Mesothelial cell of epicardium (in vitro differentiated cells): ENCODE results near the gene AADAC. TPM values are rescaled to one million over a fixed set of nuclear protein-coding genes. Genes with fewer than 3 reads are reported as not detected.
"Not testable (repeated sequence)": the region's sequence is repeated elsewhere in the genome, so short reads cannot be mapped to it uniquely, and the experiment has no call there.

Experiments
- DNase-seq, 2 experiments: peaks; one replicate each; pipeline ENCODE4 v3.0.0; 2021; ENCODE audit warnings: low spot score in 2 of 2; ENCODE audit not compliant: unreplicated experiment in 2 of 2
- H3K27ac Mint-ChIP-seq: 2 replicates; pipeline ENCODE4 v1.8.0; 2021; ENCODE audit warnings: mixed read lengths
- H3K27me3 Mint-ChIP-seq: 2 replicates; pipeline ENCODE4 v1.8.0; 2021; ENCODE audit warnings: low read depth, mixed read lengths
- H3K36me3 Mint-ChIP-seq: 2 replicates; pipeline ENCODE4 v1.8.0; 2021; ENCODE audit warnings: mixed read lengths
- H3K4me1 Mint-ChIP-seq: 2 replicates; pipeline ENCODE4 v1.8.0; 2021; ENCODE audit warnings: mixed read lengths
- H3K4me3 Mint-ChIP-seq: 2 replicates; pipeline ENCODE4 v1.8.0; 2021; ENCODE audit warnings: mild to moderate bottlenecking, moderate library complexity, mixed read lengths
- H3K9me3 Mint-ChIP-seq: 2 replicates; pipeline ENCODE4 v1.8.0; 2021; ENCODE audit warnings: mixed read lengths
- total RNA-seq: library from RNA; stranded (reverse); gene quantifications from 3 replicates; pipeline ENCODE4 v1.2.1, GENCODE V29; 2021
- TF ChIP-seq, protein P1 (sequence below): fragments of 200-600 bp; sonication (generic); IDR thresholded peaks from one replicate; pipeline ENCODE4 v1.5.0; 2021; ENCODE audit warnings: antibody characterized with exemption; ENCODE audit not compliant: unreplicated experiment

The AADAC gene
- total RNA-seq, 1 donor from 2014 or later = not detected

DNA sequence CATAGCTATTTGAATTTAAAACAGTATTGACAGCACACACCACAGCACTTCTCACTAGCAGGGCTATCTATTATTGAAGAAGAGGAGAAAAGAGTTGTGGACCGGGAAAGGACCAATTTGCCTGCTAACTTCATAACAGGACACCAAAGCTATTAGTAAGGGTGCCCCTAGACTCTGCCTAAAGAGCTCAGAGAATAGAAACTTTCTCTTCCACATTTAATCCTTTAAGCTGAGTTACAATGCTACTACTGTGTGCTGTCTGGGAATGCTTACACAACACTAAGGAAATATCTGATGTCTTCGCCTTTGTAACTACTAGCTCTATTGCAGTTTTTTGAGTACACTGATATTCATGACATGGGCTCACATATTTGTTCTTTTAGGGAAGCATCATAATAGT, 13.5 kb upstream of the AADAC start:
- Mint-ChIP-seq H3K27me3 (no peaks in the 10 kb centered on the region), H3K4me3 (no peak overlapping the region), H3K9me3 (peaks cover 4% of the 10 kb centered on the region), H3K27ac (no peak overlapping the region), H3K4me1 (peaks cover 12% of the 10 kb centered on the region), H3K36me3 (no peaks in the 10 kb centered on the region)
- no peak for DNase-seq
- TF ChIP-seq, protein P1, sequence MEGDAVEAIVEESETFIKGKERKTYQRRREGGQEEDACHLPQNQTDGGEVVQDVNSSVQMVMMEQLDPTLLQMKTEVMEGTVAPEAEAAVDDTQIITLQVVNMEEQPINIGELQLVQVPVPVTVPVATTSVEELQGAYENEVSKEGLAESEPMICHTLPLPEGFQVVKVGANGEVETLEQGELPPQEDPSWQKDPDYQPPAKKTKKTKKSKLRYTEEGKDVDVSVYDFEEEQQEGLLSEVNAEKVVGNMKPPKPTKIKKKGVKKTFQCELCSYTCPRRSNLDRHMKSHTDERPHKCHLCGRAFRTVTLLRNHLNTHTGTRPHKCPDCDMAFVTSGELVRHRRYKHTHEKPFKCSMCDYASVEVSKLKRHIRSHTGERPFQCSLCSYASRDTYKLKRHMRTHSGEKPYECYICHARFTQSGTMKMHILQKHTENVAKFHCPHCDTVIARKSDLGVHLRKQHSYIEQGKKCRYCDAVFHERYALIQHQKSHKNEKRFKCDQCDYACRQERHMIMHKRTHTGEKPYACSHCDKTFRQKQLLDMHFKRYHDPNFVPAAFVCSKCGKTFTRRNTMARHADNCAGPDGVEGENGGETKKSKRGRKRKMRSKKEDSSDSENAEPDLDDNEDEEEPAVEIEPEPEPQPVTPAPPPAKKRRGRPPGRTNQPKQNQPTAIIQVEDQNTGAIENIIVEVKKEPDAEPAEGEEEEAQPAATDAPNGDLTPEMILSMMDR = no peak

DNA sequence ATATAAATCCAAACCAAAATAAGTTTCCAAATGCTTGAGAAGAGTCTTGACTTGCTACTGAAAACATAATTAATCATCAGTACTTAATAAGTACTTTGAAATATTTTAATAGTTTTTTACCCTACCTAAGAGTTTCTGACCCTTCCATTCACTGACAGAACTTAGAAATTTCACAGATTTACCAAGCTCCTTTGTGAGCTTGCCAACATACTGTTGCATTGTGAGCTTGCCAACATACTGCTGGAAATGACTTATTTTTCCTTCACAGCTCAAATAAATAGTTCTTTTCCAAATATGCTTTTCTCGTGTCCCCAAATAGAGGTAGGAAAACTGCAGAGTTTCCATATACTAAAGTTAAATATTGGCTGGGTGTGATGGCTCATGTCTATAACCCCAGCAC, 9.6 kb upstream of the AADAC start:
- no peak overlapping the region for H3K4me3 Mint-ChIP-seq

DNA sequence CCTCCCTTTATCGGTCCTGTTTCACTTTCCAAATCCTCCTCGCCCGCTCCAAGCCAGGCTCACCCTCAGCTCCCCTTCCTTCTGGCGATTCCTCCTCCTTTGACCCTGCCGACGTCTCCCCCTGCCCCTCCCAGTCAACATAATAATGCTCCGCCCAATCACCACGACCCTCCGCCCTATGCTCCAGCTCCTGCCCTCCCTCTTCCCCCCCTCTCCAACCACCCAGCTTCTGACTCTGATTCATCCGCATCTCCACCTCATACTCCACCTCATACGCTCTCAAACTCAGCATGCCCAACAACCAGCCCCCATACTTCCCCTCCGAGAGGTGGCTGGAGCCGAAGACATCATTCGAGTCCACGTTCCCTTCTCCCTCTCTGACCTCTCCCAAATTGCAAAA, 7.1 kb upstream of the AADAC start:
- Mint-ChIP-seq H3K27ac (no peak overlapping the region), H3K4me3 (no peak overlapping the region), H3K9me3 (peaks cover 28% of the 10 kb centered on the region), H3K4me1 (no peaks in the 10 kb centered on the region), H3K27me3 (no peaks in the 10 kb centered on the region), H3K36me3 (peaks cover 6% of the 10 kb centered on the region)
- TF ChIP-seq, protein P1 = no peak
- no peak for DNase-seq

More for the DNA sequence above, 9.6 kb upstream of the AADAC start:
- Mint-ChIP-seq H3K27ac (no peak overlapping the region), H3K9me3 (peaks cover 28% of the 10 kb centered on the region), H3K4me1 (peaks cover 6% of the 10 kb centered on the region), H3K27me3 (no peaks in the 10 kb centered on the region), H3K36me3 (peaks cover 6% of the 10 kb centered on the region)
- TF ChIP-seq, protein P1 = no peak
- no peak for DNase-seq

DNA sequence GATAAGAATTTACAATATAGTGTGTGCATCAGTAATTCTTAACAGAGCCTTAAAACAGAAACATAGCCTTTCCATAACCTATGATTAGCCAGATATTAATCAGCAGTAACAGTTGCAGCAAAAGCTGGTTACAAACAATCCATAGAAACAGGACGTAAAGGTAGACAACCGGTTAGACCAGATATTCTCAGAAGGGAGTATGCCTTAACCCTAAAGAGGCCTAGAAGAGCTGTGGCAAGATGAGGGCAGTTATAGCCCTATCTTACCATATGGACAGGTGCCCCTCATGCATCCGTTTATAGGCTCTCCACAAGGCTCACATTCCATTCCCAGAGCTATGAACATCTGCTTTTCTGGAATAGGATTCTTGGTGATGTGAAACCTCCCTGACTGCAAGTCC, 5.0 kb upstream of the AADAC start:
- peaks cover 23% of the 10 kb centered on the region for H3K9me3 Mint-ChIP-seq
- H3K4me1 Mint-ChIP-seq, H3K27me3 Mint-ChIP-seq, H3K27ac Mint-ChIP-seq, DNase-seq, H3K36me3 Mint-ChIP-seq, H3K4me3 Mint-ChIP-seq: not testable (repeated sequence)

DNA sequence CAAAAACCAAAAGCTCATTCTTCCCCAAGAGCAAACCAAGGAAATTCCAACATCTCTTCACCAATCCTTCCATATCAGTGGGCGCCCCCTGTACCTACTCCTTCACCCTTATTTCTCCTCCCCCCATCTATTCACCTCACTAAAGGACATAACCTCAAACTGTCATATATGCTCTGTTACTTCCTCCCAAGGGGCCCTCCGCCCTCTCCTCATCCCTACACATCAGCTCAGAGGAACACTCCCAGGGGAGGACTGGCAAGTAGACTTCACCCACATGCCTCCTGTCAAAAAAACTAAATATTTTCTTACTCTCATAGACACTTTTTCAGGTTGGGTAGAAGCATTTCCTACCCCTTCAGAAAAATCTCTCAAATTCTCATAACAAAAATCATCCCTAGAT, 2.4 kb upstream of the AADAC start:
- H3K36me3 Mint-ChIP-seq = peaks cover 6% of the 10 kb centered on the region
- TF ChIP-seq, protein P1 = no peak
- no peak overlapping the region for H3K27ac Mint-ChIP-seq
- peaks cover 13% of the 10 kb centered on the region for H3K4me1 Mint-ChIP-seq
- no peak overlapping the region for H3K4me3 Mint-ChIP-seq
- H3K27me3 Mint-ChIP-seq = no peaks in the 10 kb centered on the region
- DNase-seq = no peak
- peaks cover 21% of the 10 kb centered on the region for H3K9me3 Mint-ChIP-seq

DNA sequence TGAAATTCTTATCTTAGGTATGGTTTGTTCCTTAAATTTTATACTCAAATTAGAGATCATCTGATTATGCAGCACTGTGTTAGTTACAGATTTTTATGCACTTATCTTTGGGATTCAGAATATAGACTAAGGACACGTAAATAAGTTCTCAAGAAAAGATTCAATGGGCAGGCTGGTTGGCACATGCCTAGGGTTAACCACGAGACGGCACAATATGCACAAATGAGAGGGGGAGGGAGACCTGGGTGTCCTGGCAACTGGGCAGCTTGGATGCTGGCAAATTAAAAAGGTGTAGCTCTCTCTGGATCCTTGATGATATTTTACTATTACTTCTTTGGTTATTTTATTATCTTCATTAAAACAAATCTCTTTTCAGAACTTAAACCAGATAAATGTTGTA, 672 bp downstream of the AADAC start:
- Mint-ChIP-seq H3K27ac (no peak overlapping the region), H3K27me3 (no peaks in the 10 kb centered on the region), H3K4me3 (no peak overlapping the region), H3K36me3 (no peaks in the 10 kb centered on the region), H3K4me1 (peaks cover 32% of the 10 kb centered on the region), H3K9me3 (no peaks in the 10 kb centered on the region)
- no peak for DNase-seq
- TF ChIP-seq, protein P1 = no peak
